Stimulated activated CD4-positive, alpha-beta T cell treated with anti-CD3 and anti-CD28 coated beads, Interleukin-4, amount 100 ng/mL, for 48 hours (primary cell): ENCODE data around the gene SLC9A7.
"Not testable (repeated sequence)": the region's sequence is repeated elsewhere in the genome, so short reads cannot be mapped to it uniquely, and the experiment has no call there.

ENCODE experiments used
- DNase-seq, 2 donors: peaks; one replicate each; pipeline ENCODE4 v3.0.0-alpha.2; 2020; ENCODE audit warnings: low read depth in 2 of 2

SLC9A7 gene

DNA sequence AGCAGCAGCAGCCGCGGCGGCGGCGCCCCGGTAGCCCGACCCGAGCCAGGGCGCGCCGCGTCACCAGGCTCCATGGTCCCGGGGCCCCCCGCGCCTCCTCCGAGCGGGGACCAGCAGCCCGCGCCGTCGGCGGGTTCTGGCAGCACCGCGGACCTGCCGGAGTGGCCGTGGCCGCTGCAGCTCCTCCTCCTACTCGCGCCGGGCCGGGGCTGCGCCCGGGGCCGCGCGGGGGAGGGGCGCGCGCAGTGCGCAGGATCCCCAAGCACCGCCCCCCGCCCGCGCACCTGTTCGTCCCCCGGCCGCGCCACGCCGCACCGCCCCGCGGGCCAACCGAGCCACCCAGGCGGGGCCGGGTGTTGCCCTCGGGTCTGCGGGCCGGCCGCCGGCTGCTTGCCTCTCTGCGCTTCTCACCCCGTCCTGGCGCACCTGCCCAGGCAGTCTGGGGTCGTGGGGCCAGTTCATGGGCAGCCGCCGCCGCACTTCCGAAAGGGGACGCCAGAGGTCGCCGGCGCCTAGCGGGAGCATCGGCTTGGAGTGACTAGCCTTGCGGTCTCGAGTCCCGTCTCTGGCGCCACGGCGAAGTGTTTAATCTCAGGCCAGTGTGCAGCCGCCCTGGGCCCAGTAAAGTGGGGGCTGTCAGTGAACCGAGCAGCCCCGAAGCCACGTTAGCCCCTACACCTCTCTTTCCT, at the start of gene SLC9A7:
SLC9A7 (minus strand) TSS at position 163 of the 689 bp plus-strand sequence; CDS start at position 74, 89 bp downstream.
- peak; percentile 66 to 73 for DNase-seq

DNA sequence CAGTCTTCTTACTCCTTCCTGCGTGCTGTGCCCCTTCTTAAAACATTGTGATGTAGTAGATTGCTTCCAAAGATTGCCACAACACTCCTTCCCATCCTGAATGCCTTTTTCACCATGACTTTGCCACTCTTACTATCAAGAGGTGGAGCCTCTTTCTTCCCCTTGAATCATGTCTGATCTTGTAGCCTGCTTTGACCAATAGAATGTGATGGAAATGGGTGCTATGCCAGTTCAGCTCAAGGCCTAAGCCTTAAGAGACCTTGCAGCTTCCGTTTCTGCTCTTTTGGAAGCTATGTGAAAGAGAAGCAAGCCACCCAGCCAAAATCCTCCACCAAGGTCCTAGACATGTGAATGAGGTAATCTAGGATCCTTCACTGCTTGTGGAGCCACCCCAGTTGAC, 46.4 kb upstream of the SLC9A7 start:
- DNase-seq = no peak

- DNase-seq = no peak
Observed at GRCh38 chrX:46803140-46803539, 44.2 kb upstream of the SLC9A7 start.

DNA sequence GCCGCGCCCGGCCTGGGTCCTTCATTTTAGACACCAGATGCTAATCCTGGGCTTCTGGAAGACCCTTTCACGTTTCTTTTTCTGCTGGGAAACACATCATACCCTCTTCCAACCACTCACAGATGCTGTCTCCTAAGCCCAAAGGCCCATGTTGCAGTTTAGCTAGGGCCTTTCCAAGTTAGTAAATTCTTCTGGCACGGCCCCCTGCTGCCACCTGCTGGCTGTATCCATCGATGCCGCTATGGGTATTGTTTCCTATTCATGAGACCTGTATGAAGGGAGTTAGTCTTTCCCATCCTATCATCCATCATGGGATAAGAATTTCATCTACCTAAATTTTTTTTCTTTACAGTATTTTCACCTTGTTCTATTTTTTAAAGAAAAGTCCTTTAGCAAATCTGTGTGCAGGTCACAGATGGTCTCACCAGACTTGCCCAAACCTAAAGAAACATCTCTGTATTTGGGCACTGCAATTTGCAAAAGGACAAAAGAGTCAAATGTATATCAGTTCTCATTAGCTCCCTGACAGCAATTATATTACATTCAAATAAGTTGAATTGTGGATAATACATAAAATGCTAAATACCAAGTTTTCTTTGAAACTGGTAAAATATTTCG, 37.8 kb upstream of the SLC9A7 start:
- DNase-seq = peak; percentile 54 to 68

DNA sequence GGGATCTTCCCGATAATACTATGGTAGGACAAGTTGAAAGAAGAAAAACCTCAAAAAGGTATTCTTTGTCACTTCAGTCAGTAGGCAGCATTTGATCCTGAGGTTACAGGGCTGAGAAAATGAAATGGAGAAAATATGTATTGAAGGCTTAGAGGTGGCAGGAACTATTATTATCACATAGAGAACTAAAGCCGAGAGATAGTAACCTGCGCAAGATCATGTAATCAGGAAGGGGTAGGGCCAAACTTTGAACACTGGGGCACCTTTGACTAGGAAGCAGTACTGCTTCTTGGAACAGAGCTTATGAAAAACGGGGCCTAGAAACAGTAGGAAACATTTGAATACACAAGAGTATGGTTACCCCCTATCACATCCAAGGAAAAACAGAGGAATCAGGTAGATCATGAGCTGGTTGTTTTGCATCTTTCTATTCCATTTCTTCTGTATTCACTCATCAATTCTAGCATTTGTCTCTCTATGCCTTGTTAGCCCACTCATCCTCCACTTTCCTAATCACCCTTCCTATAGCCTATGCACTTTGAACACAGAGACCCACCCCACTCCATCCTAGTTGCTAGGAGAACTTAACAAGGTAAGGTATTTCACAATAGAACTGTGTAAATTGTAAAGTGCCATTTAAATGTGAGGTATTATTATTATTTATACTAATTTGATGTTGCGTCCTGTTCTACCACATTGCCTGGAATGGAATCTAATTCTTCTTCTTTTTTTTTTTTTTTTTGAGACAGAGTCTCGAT, 34.6 kb upstream of the SLC9A7 start:
- DNase-seq = no peak

- no peak for DNase-seq
Observed at GRCh38 chrX:46792810-46793188, 33.9 kb upstream of the SLC9A7 start.

- DNase-seq = no peak
Observed at GRCh38 chrX:46791927-46792809, 33.2 kb upstream of the SLC9A7 start.

DNA sequence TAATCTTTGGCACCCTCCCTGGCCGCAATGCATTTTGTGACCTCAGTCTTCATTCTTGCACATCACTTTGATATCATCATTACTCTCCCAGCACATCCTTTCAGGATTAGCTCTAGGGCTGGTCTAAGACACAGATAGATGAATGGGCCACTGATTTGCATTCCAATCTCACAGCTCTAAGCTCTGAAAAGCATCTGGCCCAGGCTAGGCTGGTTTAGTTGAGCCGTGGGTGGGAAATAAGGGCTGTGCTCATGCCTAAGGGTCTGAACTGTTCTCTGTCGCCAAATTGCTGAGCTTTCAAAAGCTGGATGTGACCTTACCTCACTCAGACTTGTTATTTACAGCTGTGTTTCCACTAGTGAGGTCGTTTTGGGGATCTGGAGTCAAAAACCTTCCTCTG, 30.0 kb upstream of the SLC9A7 start:
- no peak for DNase-seq

- not testable (repeated sequence) for DNase-seq
Observed at GRCh38 chrX:46784437-46784836, 25.5 kb upstream of the SLC9A7 start.

- no peak for DNase-seq
Observed at GRCh38 chrX:46782034-46782433, 23.1 kb upstream of the SLC9A7 start.

- DNase-seq = no peak
Observed at GRCh38 chrX:46777971-46778810, 19.3 kb upstream of the SLC9A7 start.

- DNase-seq = no peak
Observed at GRCh38 chrX:46770817-46771163, 11.9 kb upstream of the SLC9A7 start.

DNA sequence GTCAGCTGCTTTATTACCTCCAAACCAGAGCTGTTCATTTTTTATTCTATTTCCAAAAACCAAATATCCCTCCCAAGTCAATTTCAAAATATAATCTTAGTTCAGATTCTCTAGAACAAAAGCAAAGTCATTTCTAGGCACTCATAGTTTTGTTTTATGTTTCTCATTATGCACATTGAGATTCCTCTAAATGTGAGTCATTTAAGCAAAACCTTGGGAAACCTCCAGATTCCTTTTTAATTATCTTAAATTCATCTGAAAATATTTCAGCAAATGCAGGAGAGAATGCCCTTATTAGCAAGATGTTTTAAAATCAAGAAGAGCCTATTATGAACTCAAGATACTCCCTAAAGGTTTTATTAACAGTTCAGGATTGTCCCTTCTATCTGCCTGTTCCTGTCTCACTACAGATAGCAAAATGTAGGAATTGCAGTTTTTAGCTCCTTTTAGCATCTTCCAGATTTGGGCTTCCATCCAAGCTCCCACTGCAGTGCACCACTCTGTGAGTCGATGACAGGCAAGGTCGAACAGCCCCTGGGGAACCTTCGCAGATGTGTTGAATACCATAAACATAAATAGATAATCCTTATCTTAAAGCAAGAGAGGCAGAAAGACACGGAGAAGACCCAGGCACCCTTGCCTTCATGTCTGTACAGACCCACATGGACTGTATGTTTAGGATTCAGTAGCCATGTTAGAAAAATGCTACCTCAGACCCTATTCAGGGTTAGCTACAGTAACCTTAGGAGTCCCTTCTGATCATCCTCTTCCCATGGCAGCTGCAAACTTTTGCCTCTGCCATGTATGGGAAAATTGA, 11.3 kb upstream of the SLC9A7 start:
- DNase-seq = no peak

GRCh38 chrX:46762963-46763362, 4.0 kb upstream of the SLC9A7 start:
- DNase-seq = no peak

DNA sequence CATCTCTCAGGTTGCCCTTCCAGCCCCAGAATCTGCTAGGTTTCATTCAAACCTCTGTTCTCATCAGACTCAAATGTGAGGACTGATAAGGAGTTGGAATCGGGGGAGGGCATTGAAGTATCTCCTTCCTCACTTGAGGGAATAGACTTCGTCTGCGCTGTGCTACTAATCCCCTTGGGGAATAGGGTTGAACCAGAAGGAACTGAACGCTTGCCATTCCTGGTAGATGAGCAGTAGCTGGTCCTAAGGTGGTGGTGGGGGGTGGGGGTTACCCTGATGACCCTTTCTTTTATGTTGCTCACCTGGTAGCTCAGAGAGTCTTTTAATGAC, 692 bp upstream of the SLC9A7 start:
- DNase-seq = no peak

DNA sequence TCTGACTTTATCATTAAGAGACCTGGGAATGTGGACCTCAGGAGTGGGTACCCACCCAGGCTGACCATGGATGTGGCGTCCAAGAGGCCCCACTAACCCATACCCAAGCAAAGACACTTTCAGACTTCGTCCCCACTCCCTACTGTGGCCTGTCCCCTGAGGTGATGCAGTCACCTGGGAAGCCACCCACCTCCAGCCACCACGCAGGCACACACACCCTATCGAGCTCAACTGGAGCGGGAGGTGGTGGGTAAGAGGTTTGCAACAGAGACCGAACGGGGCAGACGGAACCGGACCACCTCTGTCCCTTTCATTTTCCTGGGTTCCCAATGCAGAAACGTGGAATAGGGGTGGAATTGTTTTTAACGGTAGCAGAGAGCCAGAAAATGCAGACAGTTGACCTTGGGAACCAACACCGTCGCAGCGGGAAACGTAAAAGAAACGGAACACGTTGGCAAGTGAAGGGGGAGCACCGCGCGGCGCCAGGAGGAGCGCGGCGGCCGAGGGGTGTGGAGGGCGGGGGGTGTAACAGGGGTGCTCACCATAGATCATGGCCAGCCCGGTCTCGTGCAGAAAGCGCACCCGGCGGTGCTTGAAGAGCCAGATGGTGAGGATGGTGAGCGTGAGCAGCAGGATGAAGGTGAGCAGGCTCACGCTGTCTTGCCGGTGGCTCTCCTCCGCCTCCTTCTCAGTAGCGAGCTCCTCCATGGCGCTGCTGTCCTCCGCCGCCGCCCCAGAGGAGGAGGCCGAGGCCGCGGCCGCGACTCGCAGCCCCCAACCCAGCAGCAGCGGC, 559 bp downstream of the SLC9A7 start:
- DNase-seq = peak; percentile 7 to 11

- DNase-seq = no peak
Observed at GRCh38 chrX:46757593-46757992, 1.3 kb downstream of the SLC9A7 start.

GRCh38 chrX:46757052-46757451, 1.9 kb downstream of the SLC9A7 start:
- no peak for DNase-seq

DNA sequence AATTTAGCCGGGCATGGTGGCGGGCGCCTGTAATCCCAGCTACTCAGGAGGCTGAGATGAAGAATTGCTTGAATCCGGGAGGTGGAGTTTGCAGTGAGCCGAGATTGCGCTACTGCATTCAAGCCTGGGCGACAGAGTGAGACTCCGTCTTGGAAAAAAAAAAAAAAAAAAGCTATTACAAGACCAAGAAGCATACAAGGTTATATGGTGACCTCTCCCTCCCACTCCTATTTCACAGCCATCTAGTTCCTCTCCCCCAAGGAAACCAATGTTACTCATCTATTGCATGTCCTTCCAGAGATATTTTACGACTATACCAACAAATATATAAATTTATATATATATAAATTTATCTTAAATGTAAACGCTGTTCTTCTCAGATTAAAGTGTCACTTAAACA, 3.2 kb downstream of the SLC9A7 start:
- no peak for DNase-seq
